GM13977 (cell line): ENCODE data around the gene ADIPOR2.

Source experiments
- DNase-seq: peaks from one replicate; pipeline ENCODE4 v3.0.0; 2012; ENCODE audit warnings: low spot score
- CTCF ChIP-seq: IDR thresholded peaks from 2 replicates; pipeline ENCODE4 v1.5.1; 2012; ENCODE audit warnings: mild to moderate bottlenecking, control low read depth; ENCODE audit not compliant: insufficient read depth; ENCODE audit errors: extremely low read depth, missing control alignments
- in situ Hi-C: fragments of 300-500 bp; cut with MboI; formaldehyde crosslinking; loops from one replicate; pipeline ENCODE4 v1.12.0; 2022; ENCODE audit warnings: low sequenced_read_pairs, low pct_unique_long_range_greater_than_20kb, mixed read lengths, inconsistent platforms; ENCODE audit not compliant: unreplicated experiment

Gene ADIPOR2

GRCh38 chr12:1777798-1778197, 86.9 kb downstream of the ADIPOR2 start:
- in situ Hi-C loops = no loop called here
- TF ChIP-seq CTCF = no peak
- DNase-seq = no peak

GRCh38 chr12:1778911-1779310, 88.0 kb downstream of the ADIPOR2 start:
- in situ Hi-C loops = no loop called here
- TF ChIP-seq CTCF = no peak
- DNase-seq = no peak

GRCh38 chr12:1779783-1780182, 88.9 kb downstream of the ADIPOR2 start:
- DNase-seq = no peak
- in situ Hi-C loops = no loop called here
- TF ChIP-seq CTCF = no peak

DNA sequence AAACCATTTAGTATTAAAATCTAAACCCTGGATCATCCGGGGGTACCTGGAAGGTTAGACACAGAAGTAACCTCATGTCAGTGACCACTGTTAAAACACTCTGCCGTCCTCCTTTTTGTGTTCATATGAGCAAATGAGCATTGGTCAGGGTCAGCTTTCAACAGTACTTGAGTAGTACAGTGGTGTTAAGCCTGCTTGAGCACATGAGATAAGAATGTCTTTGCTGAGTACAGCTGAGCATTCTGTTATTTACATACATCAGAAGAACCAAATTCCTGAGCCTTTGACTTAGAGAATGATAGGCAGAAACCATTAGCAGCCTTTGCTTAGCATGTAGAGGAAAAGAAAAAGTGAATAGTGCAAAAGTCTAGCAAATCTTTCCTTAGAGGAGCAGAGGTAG, 90.9 kb downstream of the ADIPOR2 start:
- no peak for DNase-seq
- no peak for TF ChIP-seq CTCF
- in situ Hi-C loops = no loop called here

GRCh38 chr12:1782215-1782614, 91.3 kb downstream of the ADIPOR2 start:
- no peak for TF ChIP-seq CTCF

DNA sequence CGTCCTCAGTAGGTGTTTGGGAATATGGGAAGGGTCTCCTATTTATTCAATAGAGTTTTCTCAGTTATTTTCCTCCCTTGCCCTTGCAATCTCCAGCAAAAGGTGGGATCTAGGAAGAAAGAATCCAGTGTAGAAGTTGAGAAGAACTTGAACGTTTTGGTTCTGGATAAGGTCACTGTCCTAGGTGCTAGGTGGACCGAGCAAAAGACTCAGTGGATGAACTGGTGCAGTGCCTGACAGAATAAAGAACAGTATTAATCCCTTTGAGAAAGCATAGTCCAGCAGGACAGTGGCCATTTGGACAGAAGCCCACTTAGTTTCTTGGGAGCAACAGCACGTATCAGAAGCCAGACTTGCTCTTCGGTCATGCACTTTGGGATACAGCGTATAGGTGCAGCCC, 96.8 kb downstream of the ADIPOR2 start:
- TF ChIP-seq CTCF = no peak
- in situ Hi-C loops = no loop called here

More at GRCh38 chr12:1782215-1782614, 91.3 kb downstream of the ADIPOR2 start:
- in situ Hi-C loops = no loop called here
- DNase-seq = no peak

GRCh38 chr12:1790444-1790843, 99.6 kb downstream of the ADIPOR2 start:
- in situ Hi-C loops = loop anchor here (5.0 kb wide), 2 partner anchors 143 to 147 kb away; no protein-coding TSS in a partner anchor
- TF ChIP-seq CTCF = no peak
- DNase-seq = no peak

More for the DNA sequence above, 96.8 kb downstream of the ADIPOR2 start:
- DNase-seq = no peak
